WTC11 (cell line): ENCODE data around the gene GRWD1. TPM values are rescaled to one million over a fixed set of nuclear protein-coding genes. Genes with fewer than 3 reads are reported as not detected.

Experiments used
- CREM ChIP-seq: sonication (generic); formaldehyde crosslinking; IDR thresholded peaks from 2 replicates; pipeline ENCODE4 v1.8.1; 2022; ENCODE audit warnings: mild to moderate bottlenecking, missing genetic modification reagents, moderate library complexity
- E2F1 ChIP-seq: sonication (generic); formaldehyde crosslinking; IDR thresholded peaks from 2 replicates; pipeline ENCODE4 v1.8.0; 2022; ENCODE audit warnings: mild to moderate bottlenecking, missing genetic modification reagents
- E2F5 ChIP-seq: sonication (generic); formaldehyde crosslinking; IDR thresholded peaks from 2 replicates; pipeline ENCODE4 v1.8.1; 2022; ENCODE audit warnings: mild to moderate bottlenecking, moderate library complexity, missing genetic modification reagents
- FOXJ3 ChIP-seq: sonication (generic); formaldehyde crosslinking; IDR thresholded peaks from 2 replicates; pipeline ENCODE4 v1.9.0; 2021; ENCODE audit warnings: missing genetic modification reagents, mild to moderate bottlenecking, borderline replicate concordance
- FOXP1 ChIP-seq: sonication (generic); formaldehyde crosslinking; IDR thresholded peaks from 2 replicates; pipeline ENCODE4 v1.8.0; 2022; ENCODE audit warnings: missing genetic modification reagents, mild to moderate bottlenecking, moderate library complexity, borderline replicate concordance
- GABPB1 ChIP-seq: sonication (generic); formaldehyde crosslinking; IDR thresholded peaks from 2 replicates; pipeline ENCODE4 v1.8.1; 2023; ENCODE audit warnings: mild to moderate bottlenecking, missing genetic modification reagents
- HMGA2 ChIP-seq: fragments of 250-450 bp; sonication (Bioruptor Pico); IDR thresholded peaks from 2 replicates; pipeline ENCODE4 v1.4.0; 2021; ENCODE audit warnings: mild to moderate bottlenecking, moderate library complexity
- HMGXB4 ChIP-seq: sonication (generic); formaldehyde crosslinking; IDR thresholded peaks from 2 replicates; pipeline ENCODE4 v1.8.1; 2023; ENCODE audit warnings: mild to moderate bottlenecking, moderate library complexity, missing genetic modification reagents
- IRF2 ChIP-seq: sonication (generic); formaldehyde crosslinking; IDR thresholded peaks from 2 replicates; pipeline ENCODE4 v1.8.0; 2022; ENCODE audit warnings: low read depth, missing genetic modification reagents, borderline replicate concordance
- JAZF1 ChIP-seq: fragments of 250-450 bp; sonication (Bioruptor Pico); IDR thresholded peaks from 2 replicates; pipeline ENCODE4 v1.9.0; 2021; ENCODE audit warnings: moderate library complexity, mild to moderate bottlenecking, inconsistent platforms
- JUN ChIP-seq: sonication (generic); formaldehyde crosslinking; IDR thresholded peaks from 2 replicates; pipeline ENCODE4 v1.8.0; 2023; ENCODE audit warnings: mild to moderate bottlenecking, missing genetic modification reagents
- KAT7 ChIP-seq: sonication (generic); formaldehyde crosslinking; IDR thresholded peaks from 2 replicates; pipeline ENCODE4 v1.8.1; 2023; ENCODE audit warnings: missing genetic modification reagents, mild to moderate bottlenecking, borderline replicate concordance
- MXD4 ChIP-seq: fragments of 250-450 bp; sonication (Bioruptor Pico); IDR thresholded peaks from 2 replicates; pipeline ENCODE4 v1.8.0; 2021; ENCODE audit warnings: mild to moderate bottlenecking, moderate library complexity, borderline replicate concordance
- RELA ChIP-seq: sonication (generic); formaldehyde crosslinking; IDR thresholded peaks from 2 replicates; pipeline ENCODE4 v1.8.1; 2022; ENCODE audit warnings: missing genetic modification reagents, mild to moderate bottlenecking, borderline replicate concordance
- SMAD3 ChIP-seq: sonication (generic); formaldehyde crosslinking; IDR thresholded peaks from 2 replicates; pipeline ENCODE4 v1.8.0; 2022; ENCODE audit warnings: missing genetic modification reagents, mild to moderate bottlenecking, borderline replicate concordance
- STAT6 ChIP-seq: sonication (generic); formaldehyde crosslinking; conservative IDR thresholded peaks from 2 replicates; pipeline ENCODE4 v1.8.1; 2023; ENCODE audit warnings: mild to moderate bottlenecking, low read depth, missing genetic modification reagents, moderate library complexity
- TEAD1 ChIP-seq: sonication (generic); formaldehyde crosslinking; IDR thresholded peaks from 2 replicates; pipeline ENCODE4 v1.8.0; 2022; ENCODE audit warnings: mild to moderate bottlenecking, missing genetic modification reagents
- TP53 ChIP-seq: sonication (generic); formaldehyde crosslinking; IDR thresholded peaks from 2 replicates; pipeline ENCODE4 v1.8.1; 2023; ENCODE audit warnings: mild to moderate bottlenecking, missing genetic modification reagents
- ZBTB21 ChIP-seq: sonication (generic); formaldehyde crosslinking; IDR thresholded peaks from 2 replicates; pipeline ENCODE4 v1.8.1; 2023; ENCODE audit warnings: mild to moderate bottlenecking, missing genetic modification reagents, borderline replicate concordance
- ZMAT4 ChIP-seq: fragments of 250-450 bp; sonication (Bioruptor Pico); IDR thresholded peaks from 2 replicates; pipeline ENCODE4 v1.9.0; 2021; ENCODE audit warnings: mild to moderate bottlenecking
- ZNF263 ChIP-seq: sonication (generic); formaldehyde crosslinking; IDR thresholded peaks from 2 replicates; pipeline ENCODE4 v1.8.1; 2022; ENCODE audit warnings: low read depth, mild to moderate bottlenecking, moderate library complexity, missing genetic modification reagents
- total RNA-seq: library from RNA; stranded (reverse); gene quantifications from 3 replicates; pipeline ENCODE4 v1.2.3, GENCODE V29; 2021
- TF ChIP-seq, protein P1 (sequence below): sonication (generic); formaldehyde crosslinking; IDR thresholded peaks from 2 replicates; pipeline ENCODE4 v1.8.0; 2022; ENCODE audit warnings: mild to moderate bottlenecking, missing genetic modification reagents
- TF ChIP-seq, protein P2 (sequence below): sonication (generic); formaldehyde crosslinking; IDR thresholded peaks from 2 replicates; pipeline ENCODE4 v1.8.1; 2022; ENCODE audit warnings: mild to moderate bottlenecking, missing genetic modification reagents, moderate library complexity, borderline replicate concordance
- TF ChIP-seq, protein P3 (sequence below): sonication (generic); formaldehyde crosslinking; IDR thresholded peaks from 2 replicates; pipeline ENCODE4 v1.8.0; 2023; ENCODE audit warnings: mild to moderate bottlenecking, missing genetic modification reagents

The GRWD1 gene
- total RNA-seq, 1 experiment from 2014 or later = 67.2 TPM

DNA sequence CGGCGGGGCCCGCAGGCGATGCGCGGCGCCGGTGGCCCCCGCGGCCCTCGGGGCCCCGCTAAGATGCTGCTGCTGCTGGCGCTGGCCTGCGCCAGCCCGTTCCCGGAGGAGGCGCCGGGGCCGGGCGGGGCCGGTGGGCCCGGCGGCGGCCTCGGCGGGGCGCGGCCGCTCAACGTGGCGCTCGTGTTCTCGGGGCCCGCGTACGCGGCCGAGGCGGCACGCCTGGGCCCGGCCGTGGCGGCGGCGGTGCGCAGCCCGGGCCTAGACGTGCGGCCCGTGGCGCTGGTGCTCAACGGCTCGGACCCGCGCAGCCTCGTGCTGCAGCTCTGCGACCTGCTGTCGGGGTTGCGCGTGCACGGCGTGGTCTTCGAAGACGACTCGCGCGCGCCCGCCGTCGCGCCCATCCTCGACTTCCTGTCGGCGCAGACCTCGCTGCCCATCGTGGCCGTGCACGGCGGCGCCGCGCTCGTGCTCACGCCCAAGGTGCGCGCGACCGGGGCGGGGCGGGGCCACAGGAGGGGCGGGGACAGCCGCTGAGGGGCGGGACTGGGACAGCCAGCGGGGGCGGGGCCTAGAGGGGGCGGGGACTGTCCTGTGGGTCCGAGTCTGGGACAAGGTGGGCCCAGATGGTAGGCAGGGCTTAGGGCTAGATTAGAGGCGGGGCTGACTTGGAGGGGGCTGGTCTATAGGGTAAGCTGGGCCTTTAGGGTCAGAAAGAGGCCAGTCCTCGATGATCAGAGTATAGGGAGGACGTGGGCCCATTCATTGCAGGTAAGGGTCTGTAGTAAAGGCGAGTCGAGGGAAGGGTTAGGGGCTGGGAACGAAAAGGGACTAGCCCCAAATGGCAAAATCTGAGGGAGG lies 47.2 kb upstream of the GRWD1 start (continued):
- TF ChIP-seq, protein P1, sequence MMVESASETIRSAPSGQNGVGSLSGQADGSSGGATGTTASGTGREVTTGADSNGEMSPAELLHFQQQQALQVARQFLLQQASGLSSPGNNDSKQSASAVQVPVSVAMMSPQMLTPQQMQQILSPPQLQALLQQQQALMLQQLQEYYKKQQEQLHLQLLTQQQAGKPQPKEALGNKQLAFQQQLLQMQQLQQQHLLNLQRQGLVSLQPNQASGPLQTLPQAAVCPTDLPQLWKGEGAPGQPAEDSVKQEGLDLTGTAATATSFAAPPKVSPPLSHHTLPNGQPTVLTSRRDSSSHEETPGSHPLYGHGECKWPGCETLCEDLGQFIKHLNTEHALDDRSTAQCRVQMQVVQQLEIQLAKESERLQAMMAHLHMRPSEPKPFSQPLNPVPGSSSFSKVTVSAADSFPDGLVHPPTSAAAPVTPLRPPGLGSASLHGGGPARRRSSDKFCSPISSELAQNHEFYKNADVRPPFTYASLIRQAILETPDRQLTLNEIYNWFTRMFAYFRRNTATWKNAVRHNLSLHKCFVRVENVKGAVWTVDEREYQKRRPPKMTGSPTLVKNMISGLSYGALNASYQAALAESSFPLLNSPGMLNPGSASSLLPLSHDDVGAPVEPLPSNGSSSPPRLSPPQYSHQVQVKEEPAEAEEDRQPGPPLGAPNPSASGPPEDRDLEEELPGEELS = peak; percentile 98
- no peak for TF ChIP-seq IRF2
- no peak for TF ChIP-seq JUN (CRISPR knock-in tag)
- TF ChIP-seq KAT7 (CRISPR knock-in tag) = no peak
- no peak for TF ChIP-seq ZMAT4
- TF ChIP-seq RELA (CRISPR knock-in tag) = peak; percentile 85; the same call in 1 of the 2 replicates
- TF ChIP-seq FOXP1 (CRISPR knock-in tag) = peak; percentile 95
- TF ChIP-seq SMAD3 (CRISPR knock-in tag) = peak; percentile 76; the same call in 1 of the 2 replicates
- TF ChIP-seq, protein P2, sequence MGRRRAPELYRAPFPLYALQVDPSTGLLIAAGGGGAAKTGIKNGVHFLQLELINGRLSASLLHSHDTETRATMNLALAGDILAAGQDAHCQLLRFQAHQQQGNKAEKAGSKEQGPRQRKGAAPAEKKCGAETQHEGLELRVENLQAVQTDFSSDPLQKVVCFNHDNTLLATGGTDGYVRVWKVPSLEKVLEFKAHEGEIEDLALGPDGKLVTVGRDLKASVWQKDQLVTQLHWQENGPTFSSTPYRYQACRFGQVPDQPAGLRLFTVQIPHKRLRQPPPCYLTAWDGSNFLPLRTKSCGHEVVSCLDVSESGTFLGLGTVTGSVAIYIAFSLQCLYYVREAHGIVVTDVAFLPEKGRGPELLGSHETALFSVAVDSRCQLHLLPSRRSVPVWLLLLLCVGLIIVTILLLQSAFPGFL (CRISPR knock-in tag) = no peak
- no peak for TF ChIP-seq HMGXB4 (CRISPR knock-in tag)
- no peak for TF ChIP-seq STAT6 (CRISPR knock-in tag)
- TF ChIP-seq TEAD1 (CRISPR knock-in tag) = 0 out of 2 replicates have a peak, but pooled peaks have one; percentile 37
- peak; percentile 33; the same call in 1 of the 2 replicates for TF ChIP-seq CREM
- TF ChIP-seq GABPB1 = no peak
- no peak for TF ChIP-seq TP53 (CRISPR knock-in tag)
- no peak for TF ChIP-seq FOXJ3 (CRISPR knock-in tag)
- TF ChIP-seq, protein P3, sequence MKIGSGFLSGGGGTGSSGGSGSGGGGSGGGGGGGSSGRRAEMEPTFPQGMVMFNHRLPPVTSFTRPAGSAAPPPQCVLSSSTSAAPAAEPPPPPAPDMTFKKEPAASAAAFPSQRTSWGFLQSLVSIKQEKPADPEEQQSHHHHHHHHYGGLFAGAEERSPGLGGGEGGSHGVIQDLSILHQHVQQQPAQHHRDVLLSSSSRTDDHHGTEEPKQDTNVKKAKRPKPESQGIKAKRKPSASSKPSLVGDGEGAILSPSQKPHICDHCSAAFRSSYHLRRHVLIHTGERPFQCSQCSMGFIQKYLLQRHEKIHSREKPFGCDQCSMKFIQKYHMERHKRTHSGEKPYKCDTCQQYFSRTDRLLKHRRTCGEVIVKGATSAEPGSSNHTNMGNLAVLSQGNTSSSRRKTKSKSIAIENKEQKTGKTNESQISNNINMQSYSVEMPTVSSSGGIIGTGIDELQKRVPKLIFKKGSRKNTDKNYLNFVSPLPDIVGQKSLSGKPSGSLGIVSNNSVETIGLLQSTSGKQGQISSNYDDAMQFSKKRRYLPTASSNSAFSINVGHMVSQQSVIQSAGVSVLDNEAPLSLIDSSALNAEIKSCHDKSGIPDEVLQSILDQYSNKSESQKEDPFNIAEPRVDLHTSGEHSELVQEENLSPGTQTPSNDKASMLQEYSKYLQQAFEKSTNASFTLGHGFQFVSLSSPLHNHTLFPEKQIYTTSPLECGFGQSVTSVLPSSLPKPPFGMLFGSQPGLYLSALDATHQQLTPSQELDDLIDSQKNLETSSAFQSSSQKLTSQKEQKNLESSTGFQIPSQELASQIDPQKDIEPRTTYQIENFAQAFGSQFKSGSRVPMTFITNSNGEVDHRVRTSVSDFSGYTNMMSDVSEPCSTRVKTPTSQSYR (CRISPR knock-in tag) = 0 out of 2 replicates have a peak, but pooled peaks have one; percentile 30
- no peak for TF ChIP-seq ZNF263 (CRISPR knock-in tag)
- peak; percentile 77; the same call in 1 of the 2 replicates for TF ChIP-seq E2F5 (CRISPR knock-in tag)
- no peak for TF ChIP-seq ZBTB21 (CRISPR knock-in tag)
- TF ChIP-seq E2F1 (CRISPR knock-in tag) = no peak
- no peak for TF ChIP-seq HMGA2 (CRISPR knock-in tag)
- no peak for TF ChIP-seq JAZF1
- TF ChIP-seq MXD4 (CRISPR knock-in tag) = no peak
